Psoas muscle (tissue), 8 donors: ENCODE measurements around the gene PSMB10. TPM values are rescaled to one million over a fixed set of nuclear protein-coding genes. Genes with fewer than 3 reads are reported as not detected.

Source experiments
- ATAC-seq, 4 donors: fragments of 200-7000 bp; cut with Tn5 transposase; one replicate each; pipeline ENCODE4 v1.9.1; 2020; ENCODE audit warnings: moderate library complexity in 3 of 4, mild to moderate bottlenecking in 2 of 4
- DNase-seq, 2 donors: peaks; one replicate each; pipeline ENCODE4 v3.0.0-alpha.2; 2020
- H3K27ac ChIP-seq: fragments of 200-600 bp; one replicate; pipeline ENCODE4 v1.8.0; 2022
- H3K27me3 ChIP-seq, 3 donors: fragments of 200-600 bp in 1 of 3; one replicate each; pipeline versions ENCODE4 v1.6.1 to v1.8.0; 2013 to 2022; ENCODE audit warnings: low read length in 2 of 3, mild to moderate bottlenecking in 2 of 3, moderate library complexity in 1 of 3; ENCODE audit not compliant: insufficient read depth in 3 of 3
- H3K36me3 ChIP-seq, 2 donors: fragments of 200-600 bp in 1 of 2; one replicate each; pipeline versions ENCODE4 v1.6.1 to v1.8.0; 2013 to 2022; ENCODE audit warnings: low read depth in 1 of 2, mild to moderate bottlenecking in 1 of 2, moderate library complexity in 1 of 2; ENCODE audit not compliant: insufficient read depth in 1 of 2
- H3K4me1 ChIP-seq: fragments of 200-600 bp; one replicate; pipeline ENCODE4 v1.8.0; 2022
- H3K4me3 ChIP-seq: fragments of 200-600 bp; one replicate; pipeline ENCODE4 v1.8.0; 2022; ENCODE audit warnings: mild to moderate bottlenecking
- H3K9me3 ChIP-seq: fragments of 200-600 bp; one replicate; pipeline ENCODE4 v1.8.0; 2022
- CTCF ChIP-seq: fragments of 200-600 bp; IDR thresholded peaks from one replicate; pipeline ENCODE4 v1.8.0; 2022; ENCODE audit warnings: antibody characterized with exemption
- WGBS, 3 donors: extraction: QIAGEN DNeasy Blood & Tissue Kit; methylation state at CpG; one replicate each; pipeline versions ENCODE4 v1.1.6 to v1.1.7; 2013; 5-methylcytosine and 5-hydroxymethylcytosine counted together
- intact Hi-C, 2 donors: fragments of 100-400 bp; cut with DNase I; formaldehyde crosslinking; loops; one replicate each; pipeline versions ENCODE4 v1.11.0 to v1.14.2; 2022
- polyA plus RNA-seq, 3 donors: library from polyadenylated mRNA; stranded (reverse); fragments of 200-250 nt; gene quantifications; one replicate each; pipeline ENCODE4 v1.2.3, GENCODE V29; 2013
- total RNA-seq, 4 donors: library from RNA; stranded (reverse); fragmentation: NEBNext Ultra II Directional in 2 of 4; extraction: Animal tissue kit (Norgen Biotek cat#: 25700) in 2 of 4; gene quantifications; one replicate each; pipeline versions ENCODE4 v1.2.1 to v1.2.4, GENCODE V29; 2021 to 2023
- donor health status: healthy with polysubstance abuse.
- donor health status: DM: no; HTN: no; CAD: no; lungs with moderate emphysema.
- donor health status: Bipolar disorder and iron deficiency.
- donor health status: healthy.
- donor health status: DM: yes; HTN: yes; CAD: no.
- donor health status: DM: no; HTN: no; CAD: no.
- donor health status: DM: no; HTN: no; CAD: no.
- donor health status: DM: yes; HTN: yes; CAD: no.

PSMB10 gene
- total and polyA plus RNA-seq, 7 donors, result 27.6 to 98.6 (median 34.7) TPM

GRCh38 chr16:67931712-67932461 is 4.8 kb downstream of the PSMB10 start, which contains the start of gene CTRL:
Gene CTRL, minus strand, starts transcription at chr16:67931862. Its CDS starts 10 bp downstream, at chr16:67931852.
- TF ChIP-seq CTCF, result peak; percentile 6
- no peaks in the 10 kb centered on the region for H3K27me3 ChIP-seq
- H3K4me3 ChIP-seq, result no peak within 1 kb of the TSS
- H3K9me3 ChIP-seq, result no peaks in the 10 kb centered on the region
- 81 to 88% (median 81%) methylated on average over 15 of the region's 15 CpGs for WGBS, 3 donors
- intact Hi-C loops, result loop anchor here in 1 of 2 donors (10.0 kb wide), 1 partner anchor 407 kb away; the partner anchor contains the start of gene RIPOR1
- peaks cover 0 to 36% of the 10 kb centered on the region in 2 donors for H3K36me3 ChIP-seq
- peaks cover 21% of the 10 kb centered on the region for H3K4me1 ChIP-seq
- ATAC-seq (no peak), DNase-seq (peak in 1 of 2 donors; percentile 50)
- no peak within 1 kb of the TSS for H3K27ac ChIP-seq

GRCh38 chr16:67930678-67931211 is 5.9 kb downstream of the PSMB10 start:
- no peak for TF ChIP-seq CTCF
- DNase-seq (peak in 1 of 2 donors; percentile 54), ATAC-seq (no peak)
- Histone ChIP-seq H3K4me3 (no peak overlapping the region), H3K9me3 (no peaks in the 10 kb centered on the region), H3K4me1 (peaks cover 30% of the 10 kb centered on the region), H3K36me3 (peaks cover 0 to 36% of the 10 kb centered on the region in 2 donors), H3K27me3 (no peaks in the 10 kb centered on the region), H3K27ac (no peak overlapping the region)
- WGBS, 3 donors, result 92 to 95% (median 93%) methylated on average over 16 to 17 of the region's 17 CpGs
- intact Hi-C loops, result loop anchor here in 1 of 2 donors (10.0 kb wide), 1 partner anchor 406 kb away; the partner anchor contains the start of gene RIPOR1

- no peak overlapping the region for H3K27ac ChIP-seq
- no peaks in the 10 kb centered on the region for H3K9me3 ChIP-seq
- no peak for TF ChIP-seq CTCF
- peaks cover 0 to 36% of the 10 kb centered on the region in 2 donors for H3K36me3 ChIP-seq
- intact Hi-C loops, result loop anchor here in 1 of 2 donors (10.0 kb wide), 1 partner anchor 405 kb away; the partner anchor contains the start of gene RIPOR1
- peaks cover 34% of the 10 kb centered on the region for H3K4me1 ChIP-seq
- 83 to 86% (median 84%) methylated on average over 12 to 14 of the region's 14 CpGs for WGBS, 3 donors
- DNase-seq (no peak), ATAC-seq (no peak)
- no peaks in the 10 kb centered on the region for H3K27me3 ChIP-seq
- H3K4me3 ChIP-seq, result no peak overlapping the region
Measured at GRCh38 chr16:67930191-67930590, 6.5 kb downstream of the PSMB10 start.

GRCh38 chr16:67928561-67929364 is 7.9 kb downstream of the PSMB10 start:
- H3K36me3 ChIP-seq, result peaks cover 0 to 36% of the 10 kb centered on the region in 2 donors
- peak; percentile 75 to 89 for DNase-seq
- H3K27ac ChIP-seq, result no peak overlapping the region
- intact Hi-C loops, result loop anchor here (1.0 to 10.0 kb wide), 5 partner anchors 46 to 254 kb away; no protein-coding TSS in a partner anchor
- ATAC-seq, result peak; percentile 64 to 79 (median 72)
- 45 to 47% (median 46%) methylated on average over 16 of the region's 16 CpGs for WGBS, 3 donors
- H3K9me3 ChIP-seq, result no peaks in the 10 kb centered on the region
- peaks cover 36% of the 10 kb centered on the region for H3K4me1 ChIP-seq
- no peaks in the 10 kb centered on the region for H3K27me3 ChIP-seq
- no peak overlapping the region for H3K4me3 ChIP-seq
- peak; percentile 84 for TF ChIP-seq CTCF
